HG03575 (cell line): ENCODE measurements around the gene SLAIN2.
"Not testable (repeated sequence)": the region's sequence is repeated elsewhere in the genome, so short reads cannot be mapped to it uniquely, and the experiment has no call there.

Experiments used
- ATAC-seq: cut with Tn5 transposase; IDR thresholded peaks from one replicate; pipeline ENCODE4 v1.9.1; 2021; ENCODE audit not compliant: unreplicated experiment, insufficient number of reproducible peaks, low FRiP score; ENCODE audit errors: extremely low read depth

The SLAIN2 gene

DNA sequence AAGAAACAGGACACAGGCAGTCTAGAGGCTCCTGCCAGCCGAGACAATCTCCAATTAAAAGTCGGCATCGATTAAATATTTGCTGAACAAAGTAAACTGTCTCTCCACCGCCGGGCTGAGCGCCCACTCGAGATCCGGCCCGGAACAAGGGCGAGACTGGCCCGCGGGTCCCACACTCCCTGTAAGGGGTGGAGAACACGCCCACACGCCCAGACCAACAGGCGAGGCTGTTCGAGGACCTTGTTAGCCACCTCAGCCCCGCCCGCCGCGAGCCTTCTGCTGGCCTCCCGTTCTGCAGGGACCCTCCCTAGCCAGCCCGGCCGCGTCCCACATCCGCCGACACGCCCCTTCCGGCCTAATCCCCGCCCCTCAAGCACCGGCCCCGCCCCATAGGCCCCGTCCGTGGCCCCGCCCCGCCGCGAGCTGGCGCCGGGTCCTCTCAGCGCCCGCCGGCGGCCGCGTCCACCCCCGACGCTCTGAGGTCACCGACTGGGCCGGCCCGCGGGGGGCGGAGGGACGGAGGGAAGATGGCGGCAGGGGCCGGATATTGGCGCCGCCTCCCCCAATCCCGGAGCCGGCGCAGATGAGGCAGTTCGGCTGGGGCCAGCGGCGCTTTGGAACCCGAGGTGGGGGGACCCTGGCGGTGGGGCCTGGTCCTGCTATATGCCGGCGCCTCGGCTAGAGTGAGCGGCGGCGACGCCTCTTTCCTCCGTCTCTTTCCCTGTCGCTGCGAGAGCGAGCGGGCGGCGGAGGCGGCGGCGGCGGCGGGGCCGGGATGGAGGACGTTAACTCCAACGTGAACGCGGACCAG is at the start of gene SLAIN2:
Gene SLAIN2, plus strand, starts transcription at position 565 of the 811 bp plus-strand sequence. Its CDS starts 211 bp downstream, at position 776.
- ATAC-seq = peak; percentile 83

DNA sequence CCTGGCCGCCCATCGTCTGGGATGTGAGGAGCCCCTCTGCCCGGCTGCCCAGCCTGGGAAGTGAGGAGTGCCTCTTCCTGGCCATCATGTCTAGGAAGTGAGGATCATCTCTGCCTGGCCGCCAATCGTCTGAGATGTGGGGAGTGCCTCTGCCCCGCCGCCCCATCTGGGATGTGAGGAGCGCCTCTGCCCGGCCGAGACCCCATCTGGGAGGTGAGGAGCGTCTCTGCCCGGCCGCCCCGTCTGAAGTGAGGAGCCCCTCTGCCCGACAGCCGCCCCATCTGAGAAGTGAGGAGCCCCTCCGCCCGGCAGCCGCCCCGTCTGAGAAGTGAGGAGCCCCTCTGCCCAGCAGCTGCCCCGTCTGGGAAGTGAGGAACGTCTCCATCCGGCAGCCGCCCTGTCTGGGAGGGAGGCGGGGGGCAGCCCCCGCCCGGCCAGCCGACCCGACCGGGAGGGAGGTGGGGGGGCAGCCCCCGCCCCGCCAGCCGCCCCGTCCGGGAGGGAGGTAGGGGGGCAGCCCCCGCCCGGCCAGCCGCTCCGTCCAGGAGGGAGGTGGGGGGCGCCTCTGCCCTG is 49.0 kb upstream of the SLAIN2 start:
- ATAC-seq = not testable (repeated sequence)

DNA sequence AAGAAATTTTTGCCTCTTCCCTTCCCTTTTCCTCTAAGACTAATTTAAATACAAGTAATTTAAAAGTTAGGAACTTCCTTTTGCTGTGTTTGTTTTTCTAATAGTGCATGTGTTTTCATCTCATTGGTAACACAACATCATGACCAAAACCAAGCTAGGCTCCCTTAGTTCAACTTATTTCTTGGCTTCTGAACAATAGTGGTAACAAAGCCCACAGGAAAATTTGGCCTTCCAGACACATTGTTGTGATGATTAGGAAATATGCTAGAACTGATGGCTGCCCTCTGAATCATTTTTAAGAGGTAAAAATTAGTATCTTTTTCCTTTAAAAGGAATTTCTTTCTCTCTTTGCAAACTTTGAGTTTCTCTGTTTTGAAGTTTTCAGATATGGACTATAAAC is 46.2 kb upstream of the SLAIN2 start:
- ATAC-seq = no peak

DNA sequence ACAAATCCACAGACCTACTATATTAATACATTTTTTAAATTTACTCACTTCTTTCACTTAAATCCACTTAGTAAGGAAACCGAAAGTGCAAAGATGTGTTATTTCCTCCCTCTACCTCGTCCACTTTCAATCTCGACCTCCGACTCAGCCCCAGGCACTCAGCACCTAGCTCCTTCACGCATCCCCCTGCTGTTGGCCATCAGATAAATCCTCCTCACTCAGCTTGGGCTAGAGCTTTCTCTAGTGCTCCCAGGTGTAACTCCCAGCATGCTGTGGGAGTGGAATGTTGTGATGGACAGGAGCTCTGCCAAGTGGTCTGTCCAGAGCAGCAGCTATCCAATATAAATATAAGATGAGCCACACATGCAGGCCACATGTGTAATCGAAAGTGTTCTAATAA is 45.0 kb upstream of the SLAIN2 start:
- ATAC-seq = peak; percentile 77

DNA sequence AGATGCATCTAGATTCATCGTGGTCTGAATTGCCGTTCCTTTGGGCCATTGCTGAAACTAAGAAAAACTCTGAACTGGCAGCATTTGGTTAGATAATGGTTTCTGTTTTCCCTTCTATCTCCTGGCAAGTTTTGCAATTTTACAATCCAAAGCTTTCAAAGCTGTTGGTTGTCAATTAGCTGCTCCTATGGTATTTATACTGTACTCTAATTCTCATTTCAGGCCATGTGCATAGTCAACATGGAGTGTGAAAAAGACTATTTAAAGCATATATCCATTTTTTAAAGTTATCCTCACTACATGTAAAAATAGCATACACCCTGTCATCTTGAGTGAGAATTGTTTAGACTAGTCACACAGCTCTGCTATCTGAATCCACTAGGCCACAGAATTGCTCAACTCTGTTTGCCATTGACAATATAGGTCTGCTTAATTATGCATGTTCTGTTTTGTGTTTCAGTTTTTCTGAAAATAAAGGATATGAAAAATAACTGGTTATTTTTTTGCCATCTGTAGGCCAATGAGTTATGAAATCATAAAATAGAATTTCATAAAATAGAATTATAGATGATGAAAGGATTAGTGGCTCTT is 44.0 kb upstream of the SLAIN2 start:
- no peak for ATAC-seq

DNA sequence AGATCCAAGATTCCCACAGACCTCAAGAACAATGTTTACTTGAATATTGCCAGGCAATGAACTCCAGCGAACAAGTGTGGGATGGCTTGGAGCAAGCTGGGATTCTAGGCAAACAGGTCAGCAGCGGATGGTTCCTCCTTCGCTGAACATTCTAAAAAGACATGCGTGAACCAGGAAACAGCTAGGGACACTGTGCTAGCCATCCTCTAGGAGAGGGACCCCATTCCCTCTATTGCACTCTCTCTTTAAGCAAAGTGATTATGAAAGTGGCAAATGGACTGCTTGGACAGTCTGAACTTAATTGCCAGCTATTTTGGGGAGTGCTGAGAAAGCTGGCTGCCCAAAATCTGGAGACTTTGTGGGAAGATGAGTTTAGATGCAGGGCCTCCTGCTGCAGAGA is 41.8 kb upstream of the SLAIN2 start:
- no peak for ATAC-seq

DNA sequence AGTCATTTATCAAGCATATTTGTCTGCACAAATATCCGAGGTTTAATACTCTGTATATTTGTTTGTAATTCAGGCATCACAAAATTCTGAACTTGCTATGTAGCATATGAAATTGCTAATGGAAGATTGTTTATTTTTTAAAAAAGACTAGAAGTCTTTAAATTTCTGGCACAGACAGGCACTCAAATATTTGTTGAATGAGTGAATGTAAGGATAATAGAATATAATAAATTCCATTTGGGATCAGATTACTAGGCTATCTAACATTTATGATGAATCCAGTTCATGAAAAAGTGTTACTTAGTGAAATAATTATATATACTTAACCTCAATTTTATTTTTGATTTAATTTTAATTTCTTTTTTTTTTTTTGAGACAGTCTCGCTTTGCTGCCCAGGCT is 41.3 kb upstream of the SLAIN2 start:
- no peak for ATAC-seq

DNA sequence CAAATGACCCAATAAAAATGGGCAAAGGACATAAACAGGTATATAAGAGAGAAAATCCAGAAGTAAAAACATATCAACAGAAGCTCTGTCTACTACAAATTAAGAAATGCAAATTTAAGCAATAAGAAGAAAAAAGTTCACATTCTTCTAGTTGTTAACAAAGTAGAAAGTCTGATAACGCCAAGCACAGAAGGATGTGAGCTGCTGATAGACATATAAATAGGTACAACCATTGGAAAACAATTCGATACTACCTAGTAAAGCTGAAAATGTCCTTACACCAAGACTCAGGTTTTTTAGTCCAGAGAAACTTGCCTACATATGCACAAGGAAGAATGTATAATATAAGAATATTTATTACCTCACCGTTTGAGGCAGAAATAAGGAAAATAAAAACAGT is 35.8 kb upstream of the SLAIN2 start:
- ATAC-seq = no peak

DNA sequence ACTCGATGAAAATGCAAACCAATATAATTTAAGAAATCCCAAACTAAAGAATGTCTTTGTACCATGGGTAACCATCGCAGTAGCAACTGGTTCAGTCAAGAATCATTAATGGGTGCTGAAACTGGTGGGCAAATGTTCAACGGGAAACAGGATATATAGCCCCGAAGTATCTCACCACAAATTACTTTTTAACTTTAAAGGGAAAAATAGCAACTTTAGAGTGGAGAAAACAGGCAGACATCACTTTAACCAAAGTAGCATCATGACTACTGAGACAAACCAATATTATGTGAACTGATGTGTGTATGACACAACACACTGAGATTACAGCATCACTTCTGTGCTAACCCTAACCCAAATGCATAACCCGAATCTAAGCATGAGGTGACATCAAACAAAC is 33.8 kb upstream of the SLAIN2 start:
- no peak for ATAC-seq

DNA sequence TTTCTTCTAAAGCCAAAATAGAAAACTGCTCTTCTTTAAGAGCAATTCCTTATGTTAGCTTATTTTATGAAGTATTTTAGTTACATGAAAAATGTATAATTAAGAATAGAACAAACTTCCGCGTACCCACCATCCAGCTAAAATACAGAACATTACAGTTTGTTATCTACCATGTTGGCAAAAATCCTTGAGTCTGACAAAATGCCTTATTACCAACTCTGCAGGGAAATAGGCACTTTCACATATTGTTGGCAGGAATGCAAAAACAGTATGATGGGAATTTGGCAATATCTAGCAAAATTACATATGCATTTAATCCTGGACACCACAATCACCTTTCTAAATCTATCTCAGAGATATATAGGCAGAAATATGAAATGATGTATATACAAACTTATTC is 32.4 kb upstream of the SLAIN2 start:
- no peak for ATAC-seq

DNA sequence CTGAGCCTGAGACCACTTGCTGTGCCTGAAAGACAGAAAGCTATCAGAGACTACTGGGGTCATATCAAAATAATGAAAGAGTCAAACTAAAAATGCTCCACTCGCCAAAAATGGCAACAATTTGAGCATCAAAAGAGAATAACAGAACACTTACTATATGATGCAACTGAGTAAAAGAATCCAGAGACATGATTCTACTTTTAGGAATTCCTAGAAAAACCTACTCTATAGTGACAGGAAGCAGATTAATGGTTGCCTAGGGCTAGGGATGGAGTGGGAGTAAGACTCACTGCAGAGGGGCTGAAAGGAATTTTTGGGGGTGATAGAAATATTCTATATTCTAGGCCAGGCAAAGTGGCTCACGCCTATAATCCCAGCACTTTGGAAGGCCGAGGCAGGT is 29.4 kb upstream of the SLAIN2 start:
- ATAC-seq = no peak

DNA sequence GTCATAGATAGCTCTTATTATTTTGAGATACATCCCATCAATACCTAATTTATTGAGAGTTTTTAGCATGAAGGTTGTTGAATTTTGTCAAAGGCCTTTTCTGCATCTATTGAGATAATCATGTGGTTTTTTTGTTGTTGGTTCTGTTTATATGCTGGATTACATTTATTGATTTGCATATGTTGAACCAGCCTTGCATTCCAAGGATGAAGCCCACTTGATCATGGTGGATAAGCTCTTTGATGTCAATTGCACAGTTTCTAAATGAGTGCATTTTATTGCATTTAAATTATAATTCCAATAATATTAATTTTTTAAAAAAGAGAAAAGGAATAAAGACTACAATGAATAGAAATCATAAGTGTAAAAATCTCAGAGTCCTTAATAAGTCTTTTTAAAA is 26.6 kb upstream of the SLAIN2 start:
- not testable (repeated sequence) for ATAC-seq

DNA sequence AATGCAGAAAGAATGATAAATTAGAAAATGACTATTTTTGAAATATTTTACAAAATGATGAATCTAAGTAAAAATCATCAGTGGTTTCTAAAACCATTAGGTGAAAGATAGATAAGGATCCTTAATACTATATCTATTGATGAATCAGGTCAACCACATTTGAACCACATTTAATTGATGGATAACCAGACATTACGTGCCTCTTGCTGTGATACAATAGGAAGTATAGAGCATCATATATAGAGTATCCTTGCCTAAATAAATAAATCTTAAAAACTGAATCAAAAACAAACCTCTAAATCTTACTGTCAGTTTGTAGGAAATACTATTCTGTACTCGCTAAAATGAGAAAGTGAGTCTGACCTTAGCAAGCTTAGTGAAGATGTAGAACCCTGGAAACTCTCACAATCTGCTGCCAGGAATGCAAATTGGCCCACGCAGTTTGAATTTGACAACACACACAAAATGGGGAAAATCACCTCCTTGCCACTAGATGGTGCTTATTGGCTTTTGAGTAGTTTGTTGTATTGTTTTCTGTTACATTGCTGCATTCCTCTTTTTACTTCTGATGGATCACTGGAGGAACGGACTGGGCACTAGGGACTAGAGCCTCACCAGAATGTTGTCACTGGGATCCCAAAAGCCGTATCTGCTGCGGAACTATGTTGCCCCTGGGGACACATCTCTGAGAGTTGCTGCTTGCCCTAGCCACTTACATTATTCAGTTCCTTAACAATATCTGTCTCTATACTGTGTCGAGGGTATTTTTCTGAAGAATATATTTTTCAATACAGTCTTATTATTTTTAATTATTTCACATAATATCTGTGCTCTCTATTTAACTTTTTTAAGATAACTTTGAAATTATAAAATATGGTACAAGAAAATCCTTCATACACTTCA is 25.4 kb upstream of the SLAIN2 start:
- peak; percentile 49 for ATAC-seq

DNA sequence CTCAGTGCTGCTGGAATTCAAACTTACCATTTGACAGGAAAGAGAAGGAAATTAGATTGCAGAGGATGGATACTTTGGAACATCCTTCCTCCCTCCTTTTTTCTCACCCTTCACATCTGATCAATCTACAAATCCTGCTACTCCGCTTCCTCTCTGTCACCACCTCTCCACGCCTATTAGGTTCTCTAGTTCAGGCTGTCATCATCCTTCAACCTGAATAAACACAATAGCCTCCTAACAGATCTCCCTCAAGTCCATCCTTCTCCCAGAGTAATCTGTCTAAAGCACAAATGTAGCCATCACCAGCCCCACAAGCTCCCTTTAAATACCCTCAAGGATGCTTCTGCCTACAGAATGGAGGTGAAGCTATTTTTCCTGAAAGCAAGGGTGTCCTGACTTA is 20.0 kb upstream of the SLAIN2 start:
- ATAC-seq = no peak

DNA sequence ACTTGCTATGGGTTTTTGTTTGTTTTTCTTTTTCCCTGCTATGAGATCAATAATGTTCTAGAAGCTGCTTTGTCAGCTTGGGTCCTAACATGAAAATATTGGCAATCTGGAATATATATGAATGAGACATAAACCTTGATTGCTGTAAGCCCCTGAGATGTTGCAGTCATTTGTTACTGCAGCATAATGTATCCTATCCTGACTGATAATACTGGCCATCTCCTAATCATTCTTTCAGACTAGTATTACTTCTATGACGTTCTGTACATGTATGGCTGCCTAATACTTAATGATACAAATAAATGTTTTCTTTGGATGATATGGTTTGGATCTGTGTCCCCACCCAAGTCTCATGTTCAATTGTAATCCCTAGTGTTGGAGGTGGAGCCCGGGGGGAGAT is 19.3 kb upstream of the SLAIN2 start:
- ATAC-seq = no peak

DNA sequence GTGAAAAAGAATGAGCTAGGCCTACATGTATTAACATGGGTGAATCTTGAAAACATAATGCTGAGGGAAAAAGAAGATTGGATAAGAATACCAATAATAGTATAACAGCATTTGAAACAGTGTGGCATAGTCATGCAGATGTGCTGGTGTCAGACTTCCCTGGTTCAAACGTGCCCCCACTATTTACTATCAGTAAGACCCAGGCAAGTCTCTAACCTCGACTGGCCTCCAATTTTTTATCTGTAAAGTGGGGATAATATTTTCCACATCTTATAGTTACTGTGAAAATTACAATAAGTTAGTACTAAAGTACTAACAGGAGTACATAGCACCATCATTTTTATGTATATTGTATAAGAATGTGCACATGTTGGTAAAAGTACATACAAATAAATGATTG is 17.0 kb upstream of the SLAIN2 start:
- ATAC-seq = no peak

DNA sequence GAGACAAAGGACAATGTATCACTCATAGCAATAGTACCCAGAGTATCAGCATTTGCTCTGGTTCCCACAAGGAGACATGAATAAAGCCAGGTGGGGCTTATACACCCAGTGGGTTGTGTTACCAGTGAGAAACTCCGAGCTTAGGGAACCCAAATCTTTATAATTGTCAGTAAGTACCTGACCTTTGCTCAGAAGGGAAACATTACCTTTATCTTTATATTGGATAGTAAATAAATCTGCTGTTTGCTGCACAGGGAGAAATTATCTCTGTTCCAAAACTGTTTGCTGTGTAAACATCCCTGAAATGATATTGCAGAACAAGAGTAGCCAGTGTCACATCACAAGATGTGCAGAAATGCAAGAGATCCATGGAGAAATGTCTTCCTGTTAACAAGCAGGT is 12.1 kb upstream of the SLAIN2 start:
- no peak for ATAC-seq

DNA sequence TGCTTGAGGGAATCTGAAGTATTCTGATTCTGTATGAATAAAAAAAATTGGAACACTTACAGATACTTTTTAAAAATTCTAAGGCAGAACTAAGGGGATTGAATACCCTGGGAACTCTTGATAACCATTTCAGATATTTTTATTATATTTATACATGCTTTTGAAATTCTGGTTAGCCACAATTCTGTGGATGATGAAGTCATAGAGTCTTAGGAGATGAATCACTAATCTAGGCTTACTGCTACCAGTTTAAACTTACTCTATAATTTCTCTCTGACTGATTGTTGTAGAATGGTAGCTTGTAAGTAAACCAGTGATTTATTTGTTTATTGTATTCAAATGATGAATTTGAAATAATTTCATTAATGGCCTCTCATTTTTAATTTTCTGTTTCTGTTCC is 11.4 kb upstream of the SLAIN2 start:
- no peak for ATAC-seq

DNA sequence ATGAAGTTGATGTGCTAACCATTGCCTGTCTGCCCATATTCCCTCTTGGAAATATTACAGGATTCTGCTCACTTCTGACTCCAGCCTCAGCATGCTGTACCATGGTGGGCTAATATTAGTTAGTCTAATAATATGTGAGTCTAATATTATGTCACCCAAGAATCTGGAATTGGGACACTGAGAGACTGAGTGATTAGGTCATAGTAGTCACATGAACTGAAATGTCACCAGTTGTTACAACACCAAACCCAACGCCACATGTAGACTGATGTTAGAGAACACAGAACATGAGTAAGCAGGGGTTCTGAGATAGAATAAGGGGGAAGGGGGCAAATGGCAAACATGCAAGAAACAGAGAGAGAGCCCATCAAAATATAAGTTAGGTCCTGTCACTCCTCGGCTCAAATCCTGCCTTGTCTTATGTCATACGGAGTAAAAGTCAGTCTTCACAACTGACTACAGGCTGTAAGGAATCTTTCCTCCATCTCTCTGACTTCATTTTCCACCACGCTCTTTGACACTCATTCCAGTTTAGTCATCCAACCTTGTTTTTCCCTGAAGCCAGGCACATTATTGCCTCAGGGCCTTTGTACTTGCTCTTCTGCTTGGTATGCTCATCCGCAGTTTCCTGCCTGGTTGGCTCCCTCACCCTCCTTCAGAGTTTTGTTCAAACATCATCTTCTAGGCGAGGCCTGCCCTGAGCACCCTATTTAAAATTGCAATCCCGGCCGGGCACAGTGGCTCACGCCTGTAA is 9.6 kb upstream of the SLAIN2 start:
- no peak for ATAC-seq
